GM12878 (cell line): ENCODE measurements around the gene ME1. TPM values are rescaled to one million over a fixed set of nuclear protein-coding genes. Genes with fewer than 3 reads are reported as not detected.

Experiments
- ATAC-seq: fragments of 200-7000 bp; cut with Tn5 transposase; 3 replicates; pipeline ENCODE4 v1.9.1; 2020; ENCODE audit warnings: mild to moderate bottlenecking, moderate library complexity
- BruUV-seq: library from RNA; stranded (reverse); fragments of 400-500 nt; replicated peaks from 2 replicates; lab custom pipeline; 2021; lab: Mats Ljungman, UMichigan
- CTCF ChIA-PET: fragments of 300-600 bp; sonication (Branson Sonifier 250); formaldehyde crosslinking; extraction: SDS; loops from one replicate; lab custom pipeline; 2021; ENCODE audit warnings: inconsistent platforms; lab: Yijun Ruan, JAX
- POLR2A ChIA-PET: fragments of 350-600 bp; formaldehyde crosslinking; extraction: SDS; loops from one replicate; lab custom pipeline; 2021; ENCODE audit warnings: inconsistent platforms; lab: Charles Lee
- RAD21 ChIA-PET: fragments of 300-600 bp; sonication (Branson Sonifier 250); formaldehyde crosslinking; loops from one replicate; lab custom pipeline; 2023; ENCODE audit warnings: antibody characterized with exemption; ENCODE audit not compliant: unreplicated experiment; lab: Charles Lee
- SMC1A ChIA-PET: fragments of 300-600 bp; sonication (Branson Sonifier 250); formaldehyde crosslinking; loops from one replicate; lab custom pipeline; 2023; ENCODE audit not compliant: unreplicated experiment, uncharacterized antibody; lab: Charles Lee
- DNase-seq: peaks from one replicate; pipeline ENCODE4 v3.0.0-alpha.2; 2011; ENCODE audit warnings: low read depth, low spot score
- FAIRE-seq: peaks from 3 replicates; lab custom pipeline; 2011; peaks lifted over from hg19 to GRCh38; lab: Jason Lieb, UNC
- H2AFZ ChIP-seq: 2 replicates; pipeline ENCODE4 v1.6.0; 2011; ENCODE audit warnings: low read depth, low read length, control low read depth; ENCODE audit not compliant: control insufficient read depth
- H3K27ac ChIP-seq: 2 replicates; pipeline ENCODE4 v1.5.1; 2011; ENCODE audit warnings: control low read depth; ENCODE audit not compliant: control insufficient read depth, insufficient read depth
- H3K27me3 ChIP-seq, 2 experiments: replicated peaks in 1 of 2; 2 replicates each; pipeline versions ENCODE4 v1.6.0 to v1.6.1; 2011; ENCODE audit warnings: low read length in 1 of 2; ENCODE audit not compliant: control insufficient read depth in 2 of 2, insufficient read depth in 2 of 2
- H3K36me3 ChIP-seq, 2 experiments: 2 replicates each; pipeline ENCODE4 v1.5.1; 2011; ENCODE audit warnings: low read length in 1 of 2; ENCODE audit not compliant: control insufficient read depth in 2 of 2, insufficient read depth in 2 of 2
- H3K4me1 ChIP-seq: 2 replicates; pipeline ENCODE4 v1.6.1; 2011; ENCODE audit warnings: mild to moderate bottlenecking, low read length, moderate library complexity, mixed read lengths; ENCODE audit not compliant: control insufficient read depth, insufficient read depth
- H3K4me2 ChIP-seq: 2 replicates; pipeline ENCODE4 v1.6.0; 2011; ENCODE audit warnings: control low read depth; ENCODE audit not compliant: control insufficient read depth, insufficient read depth
- H3K4me3 ChIP-seq: fragments of 200-600 bp; sonication (generic); 2 replicates; pipeline ENCODE4 v1.5.1; 2016
- H3K79me2 ChIP-seq: 2 replicates; pipeline ENCODE4 v1.6.0; 2011; ENCODE audit warnings: low read length; ENCODE audit not compliant: control insufficient read depth, insufficient read depth
- H3K9ac ChIP-seq: 2 replicates; pipeline ENCODE4 v1.8.0; 2011; ENCODE audit warnings: low read length, control low read depth, mixed read lengths; ENCODE audit not compliant: control insufficient read depth, insufficient read depth
- H3K9me3 ChIP-seq: replicated peaks from 3 replicates; pipeline ENCODE4 v1.5.1; 2011; ENCODE audit warnings: mild to moderate bottlenecking, low read length; ENCODE audit not compliant: control insufficient read depth, insufficient read depth
- H4K20me1 ChIP-seq: 2 replicates; pipeline ENCODE4 v1.6.0; 2011; ENCODE audit not compliant: control insufficient read depth, insufficient read depth
- CREM ChIP-seq: IDR thresholded peaks from 2 replicates; pipeline ENCODE4 v1.6.1; 2014; ENCODE audit warnings: antibody characterized with exemption, low read depth
- E2F4 ChIP-seq: IDR thresholded peaks from 2 replicates; pipeline ENCODE4 v1.6.1; 2012; ENCODE audit warnings: low read depth, low read length, improper control_type of control experiment
- E2F8 ChIP-seq: fragments of 450-650 bp; IDR thresholded peaks from 2 replicates; pipeline ENCODE4 v1.6.1; 2018; ENCODE audit warnings: mild to moderate bottlenecking, low read depth, moderate library complexity; ENCODE audit not compliant: partially characterized antibody
- NBN ChIP-seq: fragments of 450-650 bp; IDR thresholded peaks from 2 replicates; pipeline ENCODE4 v1.6.1; 2016
- PML ChIP-seq: IDR thresholded peaks from 2 replicates; pipeline ENCODE4 v1.6.1; 2012; ENCODE audit warnings: low read length, inconsistent platforms
- PRDM15 ChIP-seq: fragments of 450-650 bp; formaldehyde crosslinking; IDR thresholded peaks from 2 replicates; pipeline ENCODE4 v1.4.0; 2020; ENCODE audit warnings: mild to moderate bottlenecking, moderate library complexity
- RBBP5 ChIP-seq: fragments of 200-600 bp; sonication (generic); conservative IDR thresholded peaks from 2 replicates; pipeline ENCODE4 v1.6.1; 2016
- SP1 ChIP-seq: IDR thresholded peaks from one replicate; pipeline ENCODE4 v1.6.1; 2011; ENCODE audit warnings: low read depth, low read length
- SREBF2 ChIP-seq: IDR thresholded peaks from 2 replicates; pipeline ENCODE4 v1.6.1; 2012; ENCODE audit warnings: mild to moderate bottlenecking, low read length
- STAT1 ChIP-seq: fragments of 450-650 bp; conservative IDR thresholded peaks from 2 replicates; pipeline ENCODE4 v1.6.1; 2014; ENCODE audit warnings: antibody characterized with exemption, mild to moderate bottlenecking
- USF2 ChIP-seq: IDR thresholded peaks from 2 replicates; pipeline ENCODE4 v1.6.1; 2011; ENCODE audit warnings: low read depth, low read length, improper control_type of control experiment, borderline replicate concordance
- ZNF24 ChIP-seq: fragments of 450-650 bp; IDR thresholded peaks from 2 replicates; pipeline ENCODE4 v1.6.1; 2017; ENCODE audit warnings: antibody characterized with exemption, mild to moderate bottlenecking
- WGBS: methylation state at CpG from one replicate; pipeline ENCODE4 v1.1.6; 2016; ENCODE audit warnings: low lambda C conversion rate; ENCODE audit not compliant: insufficient replicate concordance, insufficient coverage; ENCODE audit errors: missing lambda C conversion rate; 5-methylcytosine and 5-hydroxymethylcytosine counted together
- in situ Hi-C: fragments of 300-500 bp; cut with MboI; formaldehyde crosslinking; loops from 9 replicates; pipeline ENCODE4 v1.14.3; 2018; ENCODE audit warnings: mixed read lengths
- intact Hi-C: fragments of 100-400 bp; cut with micrococcal nuclease; formaldehyde crosslinking; loops from one replicate; pipeline ENCODE4 v1.14.2; 2022; ENCODE audit not compliant: unreplicated experiment
- polyA plus RNA-seq, 11 experiments: library from polyadenylated mRNA; depleted of rRNA in 4 of 11; unstranded in 6 of 11; stranded (reverse) in 5 of 11; fragments of >200 nt; fragmentation: Nextera tagmentation in 4 of 11; fragmentation: Illumina TruSeq in 1 of 11; extraction: Ambion mirVana in 4 of 11; extraction: Trizol in 1 of 11; gene quantifications; 1 replicate in 1 of 11; 2 replicates in 10 of 11; pipeline versions ENCODE4 v1.2.1 to v1.2.3, GENCODE V29; 2011 to 2016; ENCODE audit warnings: inconsistent platforms in 2 of 11, missing spikeins in 2 of 11, low read depth in 1 of 11
- total RNA-seq, 4 experiments: library from RNA; depleted of rRNA in 3 of 4; stranded (reverse); fragments of >200 nt in 3 of 4; fragmentation: Illumina TruSeq in 1 of 4; extraction: Trizol in 1 of 4; gene quantifications; 2 replicates each; pipeline versions ENCODE4 v1.2.1 to v1.2.3, GENCODE V29; 2013 to 2021

Gene ME1
- total and polyA plus RNA-seq, 10 of the 15 experiments (the other 5 are each of a cell fraction or from before 2014, with no cell fraction given), result 3.6 to 11.8 (median 8.4) TPM

- TF ChIP-seq E2F8 (no peak), SREBF2 (no peak), CREM (no peak)
- TF ChIP-seq, all 136 proteins: peak for 0
These were observed 11.9 kb upstream of the ME1 start (continued) for GRCh38 chr6:83442752-83443151.

- no peak for ATAC-seq
- CTCF ChIA-PET, result no interaction called here
- Histone ChIP-seq H3K27me3 (no peaks in the 10 kb centered on the region), H3K9ac (no peak overlapping the region), H4K20me1 (no peaks in the 10 kb centered on the region), H3K27ac (no peak overlapping the region), H3K9me3 (no peaks in the 10 kb centered on the region), H3K4me2 (no peak overlapping the region), H3K4me3 (no peak overlapping the region), H2AFZ (no peak overlapping the region), H3K4me1 (no peaks in the 10 kb centered on the region), H3K36me3 (no peaks in the 10 kb centered on the region), H3K79me2 (no peaks in the 10 kb centered on the region)
- no peak for DNase-seq
- RAD21 ChIA-PET, result no interaction called here
- BruUV-seq, result no TSS peak
- no peak for FAIRE-seq
- WGBS, result 18% methylated on average over 2 of the region's 2 CpGs
- POLR2A ChIA-PET, result no interaction called here
- in situ Hi-C loops (no loop called here), intact Hi-C loops (no loop called here)
- SMC1A ChIA-PET, result interaction anchor here (1.0 kb wide), 1 partner anchor 14 kb away, joined by 3 read pairs; no protein-coding TSS in a partner anchor
- no peak for TF ChIP-seq PML
- TF ChIP-seq STAT1, result no peak
- TF ChIP-seq E2F4, result no peak
- TF ChIP-seq PRDM15 (CRISPR knock-in tag), result no peak
- no peak for TF ChIP-seq USF2
- TF ChIP-seq RBBP5, result no peak
- no peak for TF ChIP-seq SP1
- no peak for TF ChIP-seq NBN
- TF ChIP-seq ZNF24, result no peak
These were observed 8.3 kb upstream of the ME1 start for GRCh38 chr6:83439201-83439600.
